SK-N-SH (cell line): ENCODE data around the gene IGSF9B.

Experiments used
- EP300 ChIP-seq, 2 experiments: IDR thresholded peaks; 2 replicates each; pipeline versions ENCODE4 v1.4.0 to v1.6.1; 2012; ENCODE audit warnings: borderline replicate concordance in 1 of 2, low read depth in 1 of 2, low read length in 1 of 2
- FOSL2 ChIP-seq: IDR thresholded peaks from 2 replicates; pipeline ENCODE4 v1.4.0; 2012; ENCODE audit warnings: low read depth, mild to moderate bottlenecking, moderate library complexity, borderline replicate concordance
- FOXM1 ChIP-seq: IDR thresholded peaks from 2 replicates; pipeline ENCODE4 v1.4.0; 2012; ENCODE audit warnings: low read depth, mild to moderate bottlenecking
- RAD21 ChIP-seq: IDR thresholded peaks from 2 replicates; pipeline ENCODE4 v1.6.1; 2012; ENCODE audit warnings: mild to moderate bottlenecking, low read length
- RCOR1 ChIP-seq: fragments of 150-350 bp; IDR thresholded peaks from 2 replicates; pipeline ENCODE4 v1.6.1; 2017; ENCODE audit warnings: antibody characterized with exemption, low read length
- SIN3A ChIP-seq: IDR thresholded peaks from 2 replicates; pipeline ENCODE4 v1.6.1; 2012; ENCODE audit warnings: low read depth, mild to moderate bottlenecking, low read length, moderate library complexity, borderline replicate concordance
- TAF1 ChIP-seq: IDR thresholded peaks from 2 replicates; pipeline ENCODE4 v1.6.1; 2012; ENCODE audit warnings: low read depth, mild to moderate bottlenecking, low read length, moderate library complexity, borderline replicate concordance
- TF ChIP-seq, protein P1 (sequence below): IDR thresholded peaks from 2 replicates; pipeline ENCODE4; 2012
- TF ChIP-seq, protein P2 (sequence below): IDR thresholded peaks from 2 replicates; pipeline ENCODE4 v1.6.1; 2012; ENCODE audit warnings: mild to moderate bottlenecking, low read depth, low read length, moderate library complexity
- TF ChIP-seq, protein P3 (sequence below): fragments of 200-600 bp; sonication (generic); IDR thresholded peaks from 2 replicates; pipeline ENCODE4 v1.6.1; 2017; ENCODE audit warnings: antibody characterized with exemption, mild to moderate bottlenecking, moderate library complexity

DNA sequence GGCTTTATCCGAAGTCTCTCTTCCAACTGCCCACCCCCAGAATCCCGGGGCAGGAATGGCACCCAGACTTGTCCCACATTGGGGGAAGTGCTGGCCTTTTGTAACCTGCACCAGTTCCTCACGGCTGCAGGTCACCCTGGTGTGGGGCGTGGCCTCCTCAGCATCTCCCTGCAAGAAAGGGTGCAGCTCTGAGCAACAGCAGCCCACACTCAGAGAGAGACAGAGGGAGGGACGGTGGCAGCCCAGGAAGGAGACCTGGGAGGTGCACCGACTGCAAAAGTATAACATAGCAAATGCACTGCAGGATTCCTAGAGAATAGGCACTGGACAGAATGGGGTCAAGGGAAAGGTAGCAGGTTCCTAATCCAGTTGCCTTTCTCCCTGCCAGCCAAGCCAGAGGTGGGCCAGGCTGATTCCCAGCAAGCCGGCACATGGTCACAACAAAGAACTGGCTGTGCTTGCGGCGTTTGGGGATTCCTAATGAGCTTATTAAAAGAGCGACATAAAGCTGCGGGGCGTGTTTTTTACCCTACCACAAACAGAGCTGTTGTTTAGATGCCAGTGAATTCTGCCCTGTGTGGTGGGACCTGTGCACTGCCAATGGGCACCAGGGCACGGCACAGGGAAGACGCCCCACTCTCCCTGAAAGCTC is 18.2 kb upstream of the IGSF9B start:
- TF ChIP-seq RCOR1 (no peak), EP300 (IDR thresholded peaks at IDR 0.05; ENCODE audit: borderline replicate concordance in 1 of 2, low read depth in 1 of 2, low read length in 1 of 2) (no peak), SIN3A (no peak), RAD21 (no peak), TAF1 (no peak), FOSL2 (no peak), FOXM1 (no peak)
- TF ChIP-seq, protein P1, sequence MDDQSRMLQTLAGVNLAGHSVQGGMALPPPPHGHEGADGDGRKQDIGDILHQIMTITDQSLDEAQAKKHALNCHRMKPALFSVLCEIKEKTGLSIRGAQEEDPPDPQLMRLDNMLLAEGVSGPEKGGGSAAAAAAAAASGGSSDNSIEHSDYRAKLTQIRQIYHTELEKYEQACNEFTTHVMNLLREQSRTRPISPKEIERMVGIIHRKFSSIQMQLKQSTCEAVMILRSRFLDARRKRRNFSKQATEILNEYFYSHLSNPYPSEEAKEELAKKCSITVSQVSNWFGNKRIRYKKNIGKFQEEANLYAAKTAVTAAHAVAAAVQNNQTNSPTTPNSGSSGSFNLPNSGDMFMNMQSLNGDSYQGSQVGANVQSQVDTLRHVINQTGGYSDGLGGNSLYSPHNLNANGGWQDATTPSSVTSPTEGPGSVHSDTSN, result no peak
- TF ChIP-seq, protein P2, sequence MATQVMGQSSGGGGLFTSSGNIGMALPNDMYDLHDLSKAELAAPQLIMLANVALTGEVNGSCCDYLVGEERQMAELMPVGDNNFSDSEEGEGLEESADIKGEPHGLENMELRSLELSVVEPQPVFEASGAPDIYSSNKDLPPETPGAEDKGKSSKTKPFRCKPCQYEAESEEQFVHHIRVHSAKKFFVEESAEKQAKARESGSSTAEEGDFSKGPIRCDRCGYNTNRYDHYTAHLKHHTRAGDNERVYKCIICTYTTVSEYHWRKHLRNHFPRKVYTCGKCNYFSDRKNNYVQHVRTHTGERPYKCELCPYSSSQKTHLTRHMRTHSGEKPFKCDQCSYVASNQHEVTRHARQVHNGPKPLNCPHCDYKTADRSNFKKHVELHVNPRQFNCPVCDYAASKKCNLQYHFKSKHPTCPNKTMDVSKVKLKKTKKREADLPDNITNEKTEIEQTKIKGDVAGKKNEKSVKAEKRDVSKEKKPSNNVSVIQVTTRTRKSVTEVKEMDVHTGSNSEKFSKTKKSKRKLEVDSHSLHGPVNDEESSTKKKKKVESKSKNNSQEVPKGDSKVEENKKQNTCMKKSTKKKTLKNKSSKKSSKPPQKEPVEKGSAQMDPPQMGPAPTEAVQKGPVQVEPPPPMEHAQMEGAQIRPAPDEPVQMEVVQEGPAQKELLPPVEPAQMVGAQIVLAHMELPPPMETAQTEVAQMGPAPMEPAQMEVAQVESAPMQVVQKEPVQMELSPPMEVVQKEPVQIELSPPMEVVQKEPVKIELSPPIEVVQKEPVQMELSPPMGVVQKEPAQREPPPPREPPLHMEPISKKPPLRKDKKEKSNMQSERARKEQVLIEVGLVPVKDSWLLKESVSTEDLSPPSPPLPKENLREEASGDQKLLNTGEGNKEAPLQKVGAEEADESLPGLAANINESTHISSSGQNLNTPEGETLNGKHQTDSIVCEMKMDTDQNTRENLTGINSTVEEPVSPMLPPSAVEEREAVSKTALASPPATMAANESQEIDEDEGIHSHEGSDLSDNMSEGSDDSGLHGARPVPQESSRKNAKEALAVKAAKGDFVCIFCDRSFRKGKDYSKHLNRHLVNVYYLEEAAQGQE, result no peak
- TF ChIP-seq, protein P3, sequence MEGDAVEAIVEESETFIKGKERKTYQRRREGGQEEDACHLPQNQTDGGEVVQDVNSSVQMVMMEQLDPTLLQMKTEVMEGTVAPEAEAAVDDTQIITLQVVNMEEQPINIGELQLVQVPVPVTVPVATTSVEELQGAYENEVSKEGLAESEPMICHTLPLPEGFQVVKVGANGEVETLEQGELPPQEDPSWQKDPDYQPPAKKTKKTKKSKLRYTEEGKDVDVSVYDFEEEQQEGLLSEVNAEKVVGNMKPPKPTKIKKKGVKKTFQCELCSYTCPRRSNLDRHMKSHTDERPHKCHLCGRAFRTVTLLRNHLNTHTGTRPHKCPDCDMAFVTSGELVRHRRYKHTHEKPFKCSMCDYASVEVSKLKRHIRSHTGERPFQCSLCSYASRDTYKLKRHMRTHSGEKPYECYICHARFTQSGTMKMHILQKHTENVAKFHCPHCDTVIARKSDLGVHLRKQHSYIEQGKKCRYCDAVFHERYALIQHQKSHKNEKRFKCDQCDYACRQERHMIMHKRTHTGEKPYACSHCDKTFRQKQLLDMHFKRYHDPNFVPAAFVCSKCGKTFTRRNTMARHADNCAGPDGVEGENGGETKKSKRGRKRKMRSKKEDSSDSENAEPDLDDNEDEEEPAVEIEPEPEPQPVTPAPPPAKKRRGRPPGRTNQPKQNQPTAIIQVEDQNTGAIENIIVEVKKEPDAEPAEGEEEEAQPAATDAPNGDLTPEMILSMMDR, result no peak
